ENCODE data around the gene ZFPM1.

GRCh38 chr16:88531346-88531745, 78.3 kb downstream of the ZFPM1 start:
- TF ChIP-seq, protein P1, sequence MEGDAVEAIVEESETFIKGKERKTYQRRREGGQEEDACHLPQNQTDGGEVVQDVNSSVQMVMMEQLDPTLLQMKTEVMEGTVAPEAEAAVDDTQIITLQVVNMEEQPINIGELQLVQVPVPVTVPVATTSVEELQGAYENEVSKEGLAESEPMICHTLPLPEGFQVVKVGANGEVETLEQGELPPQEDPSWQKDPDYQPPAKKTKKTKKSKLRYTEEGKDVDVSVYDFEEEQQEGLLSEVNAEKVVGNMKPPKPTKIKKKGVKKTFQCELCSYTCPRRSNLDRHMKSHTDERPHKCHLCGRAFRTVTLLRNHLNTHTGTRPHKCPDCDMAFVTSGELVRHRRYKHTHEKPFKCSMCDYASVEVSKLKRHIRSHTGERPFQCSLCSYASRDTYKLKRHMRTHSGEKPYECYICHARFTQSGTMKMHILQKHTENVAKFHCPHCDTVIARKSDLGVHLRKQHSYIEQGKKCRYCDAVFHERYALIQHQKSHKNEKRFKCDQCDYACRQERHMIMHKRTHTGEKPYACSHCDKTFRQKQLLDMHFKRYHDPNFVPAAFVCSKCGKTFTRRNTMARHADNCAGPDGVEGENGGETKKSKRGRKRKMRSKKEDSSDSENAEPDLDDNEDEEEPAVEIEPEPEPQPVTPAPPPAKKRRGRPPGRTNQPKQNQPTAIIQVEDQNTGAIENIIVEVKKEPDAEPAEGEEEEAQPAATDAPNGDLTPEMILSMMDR (conservative IDR thresholded peaks at IDR 0.05): no peak
- no peak for TF ChIP-seq ZFX (IDR thresholded peaks at IDR 0.05)
